Immature natural killer cell (primary cell): ENCODE results near the gene ADNP2. TPM values are rescaled to one million over a fixed set of nuclear protein-coding genes. Genes with fewer than 3 reads are reported as not detected.

Experiments
- DNase-seq, 3 donors: peaks; one replicate each; pipeline ENCODE4 v3.0.0; 2022; ENCODE audit warnings: mixed read lengths in 1 of 3
- H3K27ac Mint-ChIP-seq, 6 donors: one replicate each; pipeline ENCODE4 v1.8.0; 2020; ENCODE audit warnings: mixed read lengths in 6 of 6, mild to moderate bottlenecking in 5 of 6, inconsistent platforms in 4 of 6, moderate library complexity in 3 of 6
- H3K27me3 Mint-ChIP-seq, 3 donors: one replicate each; pipeline ENCODE4 v1.8.0; 2020 to 2021; ENCODE audit warnings: low read depth in 3 of 3, mild to moderate bottlenecking in 3 of 3, mixed read lengths in 3 of 3, moderate library complexity in 3 of 3, inconsistent platforms in 1 of 3
- H3K36me3 Mint-ChIP-seq, 3 donors: one replicate each; pipeline ENCODE4 v1.8.0; 2020; ENCODE audit warnings: mixed read lengths in 3 of 3, inconsistent platforms in 2 of 3, mild to moderate bottlenecking in 2 of 3
- H3K4me1 Mint-ChIP-seq, 2 donors: one replicate each; pipeline ENCODE4 v1.8.0; 2020; ENCODE audit warnings: inconsistent platforms in 2 of 2, mild to moderate bottlenecking in 2 of 2, mixed read lengths in 2 of 2, moderate library complexity in 1 of 2
- H3K4me3 Mint-ChIP-seq, 5 donors: one replicate each; pipeline ENCODE4 v1.8.0; 2020; ENCODE audit warnings: mild to moderate bottlenecking in 5 of 5, mixed read lengths in 5 of 5, inconsistent platforms in 3 of 5, moderate library complexity in 3 of 5
- H3K9me3 Mint-ChIP-seq, 6 donors: one replicate each; pipeline ENCODE4 v1.8.0; 2020; ENCODE audit warnings: mild to moderate bottlenecking in 6 of 6, mixed read lengths in 6 of 6, inconsistent platforms in 4 of 6, moderate library complexity in 3 of 6
- polyA plus RNA-seq, 3 donors: library from polyadenylated mRNA; unstranded; fragments of 300-500 nt; fragmentation: Illumina TruSeq; gene quantifications; one replicate each; pipeline ENCODE4 v1.2.3, GENCODE V29; 2021

Gene ADNP2
- polyA plus RNA-seq, 3 donors from 2014 or later, result 3.6 to 7.2 (median 5.2) TPM

DNA sequence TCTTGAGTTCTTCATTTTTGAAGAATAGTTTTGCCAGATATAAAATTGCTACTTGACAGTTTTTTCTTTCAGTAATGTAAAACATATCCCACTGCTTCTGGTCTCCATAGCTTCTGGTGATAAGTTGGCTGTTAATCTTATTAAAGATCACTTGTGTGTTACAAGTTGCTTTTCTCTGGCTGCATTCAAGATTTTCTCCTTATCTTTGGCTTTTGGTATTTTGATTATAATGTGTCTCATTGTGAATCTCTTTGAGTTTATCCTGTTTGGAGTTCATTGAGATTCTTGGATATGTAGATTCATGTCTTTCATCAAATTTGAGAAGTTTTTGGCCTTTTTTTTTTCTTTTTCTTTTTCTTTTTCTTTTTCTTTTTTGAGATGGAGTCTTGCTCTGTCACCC, 20.2 kb upstream of the ADNP2 start:
- no peak overlapping the region for H3K27ac Mint-ChIP-seq
- no peaks in the 10 kb centered on the region for H3K4me1 Mint-ChIP-seq
- peaks cover 8 to 48% (median 26%) of the 10 kb centered on the region in 6 donors for H3K9me3 Mint-ChIP-seq
- peaks cover 5 to 13% (median 12%) of the 10 kb centered on the region in 3 donors for H3K36me3 Mint-ChIP-seq
- DNase-seq, result no peak
- no peak overlapping the region for H3K4me3 Mint-ChIP-seq
- H3K27me3 Mint-ChIP-seq, result peaks cover 4 to 16% (median 8%) of the 10 kb centered on the region in 3 donors

- no peaks in the 10 kb centered on the region for H3K4me1 Mint-ChIP-seq
- no peak for DNase-seq
- H3K9me3 Mint-ChIP-seq, result peaks cover 0 to 4% (median under 1%) of the 10 kb centered on the region in 6 donors
- H3K27ac Mint-ChIP-seq, result no peak overlapping the region
- H3K4me3 Mint-ChIP-seq, result no peak overlapping the region
- H3K27me3 Mint-ChIP-seq, result peaks cover 2 to 16% (median 3%) of the 10 kb centered on the region in 3 donors
- H3K36me3 Mint-ChIP-seq, result no peaks in the 10 kb centered on the region
Observed at GRCh38 chr18:80095414-80095813, 13.6 kb upstream of the ADNP2 start.

DNA sequence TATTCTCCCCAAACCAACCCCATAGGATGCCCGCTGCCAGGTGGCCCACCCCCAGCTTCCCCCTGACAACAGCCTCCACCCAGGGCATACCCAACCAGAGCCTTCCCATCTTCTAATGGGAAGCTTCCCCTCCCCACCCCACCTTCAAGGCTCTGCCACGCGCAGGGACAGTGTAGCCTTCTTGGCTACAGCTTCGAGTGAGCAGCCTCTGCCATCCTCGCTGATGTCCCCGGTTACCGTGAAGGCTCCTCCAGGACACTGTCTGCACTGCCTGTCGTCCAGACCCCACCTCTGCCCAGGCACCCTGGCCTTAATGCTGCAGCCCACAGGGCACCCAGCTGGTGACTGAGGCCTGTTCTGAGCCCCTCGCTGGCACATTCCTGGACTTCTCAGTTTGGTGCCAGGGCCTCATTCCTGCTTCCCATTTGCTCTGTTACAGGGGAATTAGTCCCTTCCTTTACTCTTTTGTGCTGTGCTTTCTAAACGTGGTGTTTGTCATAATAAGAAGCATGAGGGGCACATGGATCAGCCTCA, 13.0 kb upstream of the ADNP2 start:
- DNase-seq, result no peak
- Mint-ChIP-seq H3K27ac (no peak overlapping the region), H3K4me1 (no peaks in the 10 kb centered on the region)

DNA sequence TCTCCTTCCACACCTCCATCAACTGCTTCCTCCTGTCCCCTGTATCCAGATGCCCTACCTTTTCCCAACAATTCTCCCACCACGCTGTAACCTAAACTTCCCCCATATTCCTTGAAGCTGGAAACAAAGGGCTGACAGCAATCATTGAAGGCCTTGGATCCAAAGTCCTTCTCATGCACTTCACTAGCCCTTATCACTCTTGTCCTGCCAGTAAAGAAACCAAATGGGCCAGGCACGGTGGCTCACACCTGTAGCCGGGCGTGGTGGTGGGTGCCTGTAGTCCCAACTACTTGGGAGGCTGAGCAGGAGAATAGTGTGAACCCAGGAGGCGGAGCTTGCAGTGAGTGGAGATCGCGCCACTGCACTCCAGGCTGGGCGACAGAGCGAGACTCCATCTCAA, 11.9 kb upstream of the ADNP2 start:
- Mint-ChIP-seq H3K36me3 (no peaks in the 10 kb centered on the region), H3K4me1 (no peaks in the 10 kb centered on the region)
- no peak for DNase-seq

More for the DNA sequence above, 13.0 kb upstream of the ADNP2 start:
- Mint-ChIP-seq H3K4me3 (no peak overlapping the region), H3K9me3 (peaks cover 0 to 2% (median 0%) of the 10 kb centered on the region in 6 donors), H3K36me3 (no peaks in the 10 kb centered on the region), H3K27me3 (peaks cover 2 to 16% (median 3%) of the 10 kb centered on the region in 3 donors)

GRCh38 chr18:80103231-80103630, 5.8 kb upstream of the ADNP2 start:
- no peak for DNase-seq
- no peaks in the 10 kb centered on the region for H3K9me3 Mint-ChIP-seq
- no peaks in the 10 kb centered on the region for H3K36me3 Mint-ChIP-seq
- H3K27ac Mint-ChIP-seq, result no peak overlapping the region
- H3K4me3 Mint-ChIP-seq, result no peak overlapping the region
- peaks cover 3 to 7% (median 4%) of the 10 kb centered on the region in 3 donors for H3K27me3 Mint-ChIP-seq
- peaks cover 0 to 6% of the 10 kb centered on the region in 2 donors for H3K4me1 Mint-ChIP-seq

More for the DNA sequence above, 11.9 kb upstream of the ADNP2 start:
- Mint-ChIP-seq H3K9me3 (peaks cover 0 to 2% (median 0%) of the 10 kb centered on the region in 6 donors), H3K27me3 (peaks cover 0 to 16% (median 2%) of the 10 kb centered on the region in 3 donors), H3K27ac (no peak overlapping the region), H3K4me3 (no peak overlapping the region)

- DNase-seq, result no peak
- no peaks in the 10 kb centered on the region for H3K36me3 Mint-ChIP-seq
- no peaks in the 10 kb centered on the region for H3K9me3 Mint-ChIP-seq
- H3K4me1 Mint-ChIP-seq, result peaks cover 0 to 12% of the 10 kb centered on the region in 2 donors
- no peak overlapping the region for H3K4me3 Mint-ChIP-seq
- peaks cover 9 to 11% (median 10%) of the 10 kb centered on the region in 3 donors for H3K27me3 Mint-ChIP-seq
- no peak overlapping the region for H3K27ac Mint-ChIP-seq
Observed at GRCh38 chr18:80104364-80104779, 4.7 kb upstream of the ADNP2 start.

DNA sequence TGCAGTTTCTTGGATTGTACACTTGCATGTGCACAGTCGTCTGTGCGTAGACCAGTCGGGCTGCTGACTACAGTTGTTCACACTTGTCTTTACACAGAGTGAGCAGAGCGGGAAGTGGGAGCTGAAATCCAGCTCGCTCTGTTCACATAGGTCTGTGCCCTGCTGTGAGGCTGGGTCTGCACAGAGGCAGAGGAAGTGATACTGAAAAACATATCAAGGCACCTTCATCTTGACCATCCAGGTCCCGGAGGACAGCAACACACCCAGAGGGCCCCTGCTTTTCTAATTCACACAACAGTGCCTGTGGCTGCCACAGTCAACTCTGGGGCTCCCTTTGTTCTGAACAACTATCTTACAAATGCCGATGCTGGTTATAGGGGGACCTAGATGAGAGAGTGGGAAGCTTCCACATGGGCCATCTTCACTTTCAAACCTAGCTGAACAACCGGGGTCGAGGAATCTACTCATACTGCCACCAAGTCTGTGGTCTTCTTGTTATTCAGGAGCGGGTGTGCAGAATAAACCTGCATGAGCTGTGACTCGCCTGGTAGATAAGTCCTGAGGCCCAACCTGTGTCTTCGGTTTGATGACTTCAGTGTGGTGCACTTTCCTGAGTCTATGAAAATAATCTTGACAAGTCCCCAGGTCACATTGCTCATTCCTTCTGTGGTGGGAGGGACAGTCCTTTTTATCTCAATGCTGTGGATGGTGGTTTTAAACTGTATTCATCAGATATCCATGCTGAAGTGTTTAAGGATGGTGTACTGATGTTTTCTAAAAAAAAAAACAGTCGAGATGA, 3.5 kb upstream of the ADNP2 start:
- DNase-seq, result no peak
- peaks cover 9 to 13% (median 11%) of the 10 kb centered on the region in 3 donors for H3K27me3 Mint-ChIP-seq
- no peaks in the 10 kb centered on the region for H3K9me3 Mint-ChIP-seq
- no peak overlapping the region for H3K4me3 Mint-ChIP-seq
- H3K27ac Mint-ChIP-seq, result peak overlapping the region; percentile 14 to 90 (median 44)
- peaks cover 8 to 20% of the 10 kb centered on the region in 2 donors for H3K4me1 Mint-ChIP-seq
- H3K36me3 Mint-ChIP-seq, result no peaks in the 10 kb centered on the region

GRCh38 chr18:80106482-80107051, 2.5 kb upstream of the ADNP2 start:
- no peak overlapping the region for H3K4me3 Mint-ChIP-seq
- peaks cover 12 to 28% of the 10 kb centered on the region in 2 donors for H3K4me1 Mint-ChIP-seq
- H3K9me3 Mint-ChIP-seq, result no peaks in the 10 kb centered on the region
- peaks cover 9 to 13% (median 11%) of the 10 kb centered on the region in 3 donors for H3K27me3 Mint-ChIP-seq
- no peak for DNase-seq
- peak overlapping the region; percentile 24 to 90 (median 64) for H3K27ac Mint-ChIP-seq
- no peaks in the 10 kb centered on the region for H3K36me3 Mint-ChIP-seq

DNA sequence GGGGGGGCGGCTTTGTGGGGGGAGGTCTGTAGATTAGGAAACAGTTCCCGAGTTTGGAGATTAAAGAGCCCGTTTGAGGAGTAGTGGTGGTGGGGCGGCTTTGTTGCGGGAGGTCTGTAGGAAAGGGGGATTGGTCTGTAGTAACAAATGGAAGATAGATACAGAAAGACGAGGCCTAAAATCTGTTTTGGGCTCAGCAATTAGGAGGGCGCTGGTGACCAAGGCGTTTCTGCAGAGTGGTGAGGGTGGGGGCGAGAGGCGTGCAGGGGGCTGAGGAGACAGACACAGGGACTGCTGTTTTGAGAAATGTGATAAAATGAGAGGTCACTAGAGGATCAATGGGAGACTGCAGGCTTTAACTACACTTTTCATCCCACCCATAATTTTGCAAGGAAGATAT, 1.6 kb upstream of the ADNP2 start:
- DNase-seq, result peak in 1 of 3 donors; percentile 13
- H3K36me3 Mint-ChIP-seq, result no peaks in the 10 kb centered on the region
- H3K9me3 Mint-ChIP-seq, result no peaks in the 10 kb centered on the region
- H3K4me3 Mint-ChIP-seq, result peak overlapping the region in 4 of 5 donors; percentile 41 to 82 (median 58)
- peaks cover 12 to 34% of the 10 kb centered on the region in 2 donors for H3K4me1 Mint-ChIP-seq
- peaks cover 9 to 13% (median 11%) of the 10 kb centered on the region in 3 donors for H3K27me3 Mint-ChIP-seq
- H3K27ac Mint-ChIP-seq, result peak overlapping the region; percentile 74 to 95 (median 88)

DNA sequence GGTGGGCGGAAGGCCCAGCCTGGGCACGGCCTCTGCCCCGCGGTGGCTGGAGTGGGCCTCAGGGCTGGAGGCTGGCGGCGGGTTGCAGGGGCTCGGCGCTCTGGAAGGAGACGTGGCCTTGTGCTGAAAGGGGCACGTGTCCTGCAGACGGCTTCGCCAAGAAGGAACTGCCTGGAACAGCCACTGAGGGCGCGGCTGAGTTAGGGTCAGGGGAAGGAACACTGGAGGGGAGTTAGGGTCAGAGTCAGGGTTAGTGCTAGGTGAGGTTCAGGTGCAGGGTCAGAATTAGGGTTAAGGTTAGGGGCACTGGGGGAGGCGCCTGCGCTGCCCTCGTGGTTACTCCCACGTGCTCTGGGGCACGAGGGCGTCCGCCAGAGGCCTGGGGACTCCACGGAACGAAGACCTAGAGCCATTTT, 933 bp upstream of the ADNP2 start:
- H3K9me3 Mint-ChIP-seq, result no peaks in the 10 kb centered on the region
- peaks cover 12 to 35% of the 10 kb centered on the region in 2 donors for H3K4me1 Mint-ChIP-seq
- H3K27ac Mint-ChIP-seq, result peak overlapping the region; percentile 80 to 95 (median 92)
- H3K4me3 Mint-ChIP-seq, result peak overlapping the region; percentile 73 to 82 (median 82)
- peaks cover 9 to 13% (median 12%) of the 10 kb centered on the region in 3 donors for H3K27me3 Mint-ChIP-seq
- no peaks in the 10 kb centered on the region for H3K36me3 Mint-ChIP-seq
- peak; percentile 6 to 14 (median 12) for DNase-seq

GRCh38 chr18:80109676-80110078, 615 bp downstream of the ADNP2 start:
- H3K36me3 Mint-ChIP-seq, result peaks cover 0 to 4% (median 0%) of the 10 kb centered on the region in 3 donors
- H3K9me3 Mint-ChIP-seq, result no peaks in the 10 kb centered on the region
- H3K4me1 Mint-ChIP-seq, result peaks cover 14 to 47% of the 10 kb centered on the region in 2 donors
- peak overlapping the region; percentile 77 to 87 (median 82) for H3K4me3 Mint-ChIP-seq
- H3K27me3 Mint-ChIP-seq, result peaks cover 7 to 13% (median 9%) of the 10 kb centered on the region in 3 donors
- peak in 1 of 3 donors; percentile 31 for DNase-seq
- peak overlapping the region; percentile 55 to 91 (median 75) for H3K27ac Mint-ChIP-seq

- Mint-ChIP-seq H3K4me3 (no peak overlapping the region), H3K4me1 (peaks cover 17 to 59% of the 10 kb centered on the region in 2 donors), H3K36me3 (peaks cover 0 to 11% (median 5%) of the 10 kb centered on the region in 3 donors), H3K9me3 (no peaks in the 10 kb centered on the region), H3K27me3 (peaks cover 6 to 13% (median 8%) of the 10 kb centered on the region in 3 donors), H3K27ac (no peak overlapping the region)
- no peak for DNase-seq
Observed at GRCh38 chr18:80112624-80113248, 3.7 kb downstream of the ADNP2 start.

GRCh38 chr18:80115035-80115434, 6.0 kb downstream of the ADNP2 start:
- H3K9me3 Mint-ChIP-seq, result no peaks in the 10 kb centered on the region
- DNase-seq, result no peak
- H3K4me1 Mint-ChIP-seq, result peaks cover 14 to 46% of the 10 kb centered on the region in 2 donors
- peaks cover 8 to 17% (median 11%) of the 10 kb centered on the region in 3 donors for H3K36me3 Mint-ChIP-seq
- no peak overlapping the region for H3K27ac Mint-ChIP-seq
- no peak overlapping the region for H3K4me3 Mint-ChIP-seq
- peaks cover 0 to 2% (median 1%) of the 10 kb centered on the region in 3 donors for H3K27me3 Mint-ChIP-seq
